NCI-H2107 (cell line): ENCODE measurements around the gene FCMR.
"Not testable (repeated sequence)": the region's sequence is repeated elsewhere in the genome, so short reads cannot be mapped to it uniquely, and the experiment has no call there.

Experiments used
- DNase-seq: peaks from one replicate; lab custom pipeline; 2025; lab: John Stamatoyannopoulos, UW

Gene FCMR

GRCh38 chr1:206872139-206872538, 49.6 kb downstream of the FCMR start:
- DNase-seq, result no peak

GRCh38 chr1:206868264-206868663, 53.5 kb downstream of the FCMR start:
- no peak for DNase-seq

- no peak for DNase-seq
Observed at GRCh38 chr1:206867716-206868115, 54.0 kb downstream of the FCMR start.

- DNase-seq, result no peak
Observed at GRCh38 chr1:206867239-206867638, 54.5 kb downstream of the FCMR start.

- DNase-seq, result no peak
Observed at GRCh38 chr1:206866062-206866461, 55.7 kb downstream of the FCMR start.

GRCh38 chr1:206864939-206865671, 56.6 kb downstream of the FCMR start, which contains the start of gene IL20:
TSS of gene IL20 (plus strand) at chr1:206865623. CDS start at chr1:206865853, 230 bp downstream.
- peak; percentile 59 for DNase-seq

GRCh38 chr1:206863266-206863665, 58.5 kb downstream of the FCMR start:
- no peak for DNase-seq

- no peak for DNase-seq
Observed at GRCh38 chr1:206860165-206860564, 61.6 kb downstream of the FCMR start.

GRCh38 chr1:206859082-206859521, 62.6 kb downstream of the FCMR start:
- DNase-seq, result no peak

- DNase-seq, result no peak
Observed at GRCh38 chr1:206856674-206857464, 64.9 kb downstream of the FCMR start.

- DNase-seq, result no peak
Observed at GRCh38 chr1:206855859-206856258, 65.9 kb downstream of the FCMR start.

- no peak for DNase-seq
Observed at GRCh38 chr1:206854401-206855129, 67.2 kb downstream of the FCMR start.

GRCh38 chr1:206853696-206854095, 68.0 kb downstream of the FCMR start:
- DNase-seq, result not testable (repeated sequence)
